ENCODE data around the gene PLXDC2. TPM values are rescaled to one million over a fixed set of nuclear protein-coding genes. Genes with fewer than 3 reads are reported as not detected.
A peak's percentile ranks its signal among the peaks of the same experiment; 100 is the strongest.

Gene PLXDC2
- total RNA-seq, 1 donor from 2014 or later, result 79.2 TPM

- Mint-ChIP-seq H3K4me3 (no peak overlapping the region), H3K27ac (no peak overlapping the region), H3K27me3 (no peaks in the 10 kb centered on the region), H3K36me3 (peaks cover 22% of the 10 kb centered on the region), H3K9me3 (peaks cover 6% of the 10 kb centered on the region), H3K4me1 (ENCODE audit: unreplicated experiment) (peaks cover 12% of the 10 kb centered on the region)
- no peak for DNase-seq (ENCODE audit: extremely low spot score, unreplicated experiment)
- TF ChIP-seq CTCF (conservative IDR thresholded peaks at IDR 0.05), result no peak
Measured at GRCh38 chr10:20088061-20088701, 271.9 kb downstream of the PLXDC2 start.

GRCh38 chr10:20089879-20090278 lies 273.6 kb downstream of the PLXDC2 start:
- Mint-ChIP-seq H3K4me1 (ENCODE audit: unreplicated experiment) (peaks cover 22% of the 10 kb centered on the region), H3K4me3 (no peak overlapping the region), H3K36me3 (peaks cover 22% of the 10 kb centered on the region), H3K9me3 (peaks cover 6% of the 10 kb centered on the region), H3K27me3 (no peaks in the 10 kb centered on the region), H3K27ac (no peak overlapping the region)
- TF ChIP-seq CTCF (conservative IDR thresholded peaks at IDR 0.05), result no peak
- no peak for DNase-seq (ENCODE audit: extremely low spot score, unreplicated experiment)

GRCh38 chr10:20090831-20091230 lies 274.6 kb downstream of the PLXDC2 start:
- H3K4me3 Mint-ChIP-seq, result no peak overlapping the region
- no peak for TF ChIP-seq CTCF (conservative IDR thresholded peaks at IDR 0.05)
- H3K4me1 Mint-ChIP-seq (ENCODE audit: unreplicated experiment), result peaks cover 30% of the 10 kb centered on the region
- DNase-seq (ENCODE audit: extremely low spot score, unreplicated experiment), result no peak
- no peak overlapping the region for H3K27ac Mint-ChIP-seq
- no peaks in the 10 kb centered on the region for H3K27me3 Mint-ChIP-seq
- peaks cover 6% of the 10 kb centered on the region for H3K9me3 Mint-ChIP-seq
- H3K36me3 Mint-ChIP-seq, result peaks cover 19% of the 10 kb centered on the region

GRCh38 chr10:20091698-20092097 lies 275.5 kb downstream of the PLXDC2 start:
- H3K4me1 Mint-ChIP-seq (ENCODE audit: unreplicated experiment), result peaks cover 34% of the 10 kb centered on the region
- DNase-seq (ENCODE audit: extremely low spot score, unreplicated experiment), result no peak

GRCh38 chr10:20093600-20093999 lies 277.4 kb downstream of the PLXDC2 start:
- Mint-ChIP-seq H3K27me3 (no peaks in the 10 kb centered on the region), H3K27ac (no peak overlapping the region), H3K4me1 (ENCODE audit: unreplicated experiment) (peaks cover 38% of the 10 kb centered on the region), H3K36me3 (peaks cover 19% of the 10 kb centered on the region), H3K4me3 (no peak overlapping the region), H3K9me3 (peaks cover 6% of the 10 kb centered on the region)
- no peak for TF ChIP-seq CTCF (conservative IDR thresholded peaks at IDR 0.05)
- no peak for DNase-seq (ENCODE audit: extremely low spot score, unreplicated experiment)

More at GRCh38 chr10:20091698-20092097, 275.5 kb downstream of the PLXDC2 start:
- H3K27ac Mint-ChIP-seq, result peak overlapping the region; percentile 0
- H3K4me3 Mint-ChIP-seq, result no peak overlapping the region
- no peaks in the 10 kb centered on the region for H3K27me3 Mint-ChIP-seq
- no peak for TF ChIP-seq CTCF (conservative IDR thresholded peaks at IDR 0.05)
- H3K9me3 Mint-ChIP-seq, result peaks cover 6% of the 10 kb centered on the region
- H3K36me3 Mint-ChIP-seq, result peaks cover 19% of the 10 kb centered on the region
